ENCODE data around the gene SEC23B. TPM values are rescaled to one million over a fixed set of nuclear protein-coding genes. Genes with fewer than 3 reads are reported as not detected.

The SEC23B gene
- total and polyA plus RNA-seq, 2 of the 13 experiments (the other 11 are each of a cell fraction or from before 2014, with no cell fraction given): 114 to 120 TPM

GRCh38 chr20:18566892-18567738 lies 59.4 kb downstream of the SEC23B start, which contains the start of gene SMIM26 (continued):
- peak; percentile 75; the same call in 1 of the 2 replicates for TF ChIP-seq ZBTB2 (CRISPR knock-in tag; IDR thresholded peaks at IDR 0.05; ENCODE audit: low read depth)
- peak; percentile 91 for TF ChIP-seq ZBTB43 (CRISPR knock-in tag; conservative IDR thresholded peaks at IDR 0.05)
- no peak for TF ChIP-seq NBN (conservative IDR thresholded peaks at IDR 0.05)
- peak; percentile 42; the same call in 1 of the 2 replicates for TF ChIP-seq DNMT1 (CRISPR knock-in tag; IDR thresholded peaks at IDR 0.05)
- peak; percentile 90 for TF ChIP-seq ZNF761 (CRISPR knock-in tag; conservative IDR thresholded peaks at IDR 0.05)
- TF ChIP-seq ZNF337 (CRISPR knock-in tag; IDR thresholded peaks at IDR 0.05; ENCODE audit: borderline replicate concordance, low read depth): peak; percentile 95; the same call in 1 of the 2 replicates
- TF ChIP-seq ZNF703 (CRISPR knock-in tag; IDR thresholded peaks at IDR 0.05; ENCODE audit: borderline replicate concordance): no peak
- TF ChIP-seq ZNF224 (CRISPR knock-in tag; IDR thresholded peaks at IDR 0.05): peak; percentile 95
- TF ChIP-seq ZNF282 (IDR thresholded peaks at IDR 0.05; ENCODE audit: partially characterized antibody): no peak
- 0 out of 2 replicates have a peak, but pooled peaks have one; percentile 32 for TF ChIP-seq MAZ (IDR thresholded peaks at IDR 0.05; ENCODE audit: borderline replicate concordance, low read depth, low read length)
- peak; percentile 40; the same call in 1 of the 2 replicates for TF ChIP-seq MAZ (CRISPR knock-in tag; IDR thresholded peaks at IDR 0.05; ENCODE audit: low read depth)
- TF ChIP-seq FOXC1 (CRISPR knock-in tag; IDR thresholded peaks at IDR 0.05; ENCODE audit: borderline replicate concordance): peak; percentile 94; the same call in 1 of the 2 replicates
- 0 out of 2 replicates have a peak, but pooled peaks have one; percentile 76 for TF ChIP-seq MATR3 (CRISPR knock-in tag; IDR thresholded peaks at IDR 0.05)
- TF ChIP-seq ZNF577 (CRISPR knock-in tag; IDR thresholded peaks at IDR 0.05; ENCODE audit: borderline replicate concordance, low read depth): no peak
- TF ChIP-seq YEATS2 (CRISPR knock-in tag; IDR thresholded peaks at IDR 0.05; ENCODE audit: borderline replicate concordance): peak; percentile 99
- TF ChIP-seq MAX (IDR thresholded peaks at IDR 0.05): peak; percentile 92
- TF ChIP-seq CERS6 (CRISPR knock-in tag; IDR thresholded peaks at IDR 0.05): peak; percentile 64; the same call in 1 of the 2 replicates
- no peak for TF ChIP-seq NPAS2 (CRISPR knock-in tag; IDR thresholded peaks at IDR 0.05; ENCODE audit: borderline replicate concordance)
- peak; percentile 20; the same call in 1 of the 2 replicates for TF ChIP-seq RFX5 (IDR thresholded peaks at IDR 0.05; ENCODE audit: low read depth, low read length)
- TF ChIP-seq HOXD1 (CRISPR knock-in tag; IDR thresholded peaks at IDR 0.05): peak; percentile 34
- peak; percentile 99 for TF ChIP-seq NRL (CRISPR knock-in tag; IDR thresholded peaks at IDR 0.05; ENCODE audit: borderline replicate concordance)
- TF ChIP-seq ZBTB1 (CRISPR knock-in tag; IDR thresholded peaks at IDR 0.05; ENCODE audit: borderline replicate concordance): no peak
- no peak for TF ChIP-seq SETDB1 (CRISPR knock-in tag; IDR thresholded peaks at IDR 0.05; ENCODE audit: borderline replicate concordance)
- TF ChIP-seq FLYWCH1 (CRISPR knock-in tag; IDR thresholded peaks at IDR 0.05): no peak
- 0 out of 2 replicates have a peak, but pooled peaks have one; percentile 85 for TF ChIP-seq ZNF589 (CRISPR knock-in tag; conservative IDR thresholded peaks at IDR 0.05)
- TF ChIP-seq ZBTB7B (CRISPR knock-in tag; IDR thresholded peaks at IDR 0.05): peak; percentile 70; the same call in 1 of the 2 replicates
- 0 out of 2 replicates have a peak, but pooled peaks have one; percentile 74 for TF ChIP-seq REL (CRISPR knock-in tag; conservative IDR thresholded peaks at IDR 0.05)
